ENCODE results near the gene FHL3. TPM values are rescaled to one million over a fixed set of nuclear protein-coding genes. Genes with fewer than 3 reads are reported as not detected.
A peak's percentile ranks its signal among the peaks of the same experiment; 100 is the strongest.

FHL3 gene
- total RNA-seq, 1 experiment from 2014 or later, result 20.6 TPM

DNA sequence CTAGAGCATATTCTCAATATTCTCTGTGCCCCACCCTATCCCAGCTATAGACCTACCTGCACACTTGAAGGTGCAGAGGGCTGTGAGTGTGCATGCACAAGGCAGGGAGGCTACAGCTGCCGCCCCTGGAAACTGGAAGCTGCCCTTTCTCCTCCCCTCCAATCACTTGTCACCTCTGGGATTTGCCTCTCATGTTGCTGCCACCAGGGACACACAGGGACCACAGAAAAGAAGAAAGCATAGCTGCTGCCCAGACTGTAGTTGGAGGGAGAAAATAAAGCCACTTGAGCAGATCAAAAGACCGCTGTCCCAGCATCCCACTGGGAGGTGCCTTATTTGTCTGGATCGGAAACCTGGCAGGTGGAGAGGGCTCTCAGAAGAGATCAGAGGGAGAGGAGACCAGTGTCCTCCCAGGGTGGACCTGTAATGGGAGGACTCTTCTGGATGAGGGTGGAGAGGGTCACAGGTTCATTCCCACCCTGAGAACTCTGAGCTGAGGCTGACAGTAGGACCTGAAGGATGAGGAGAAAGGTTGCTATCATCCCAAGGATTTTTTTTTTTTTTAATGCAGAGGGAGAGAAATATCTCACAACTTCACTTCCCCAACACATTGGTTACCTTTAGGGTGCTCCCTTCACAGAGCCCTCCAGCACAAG is 50.9 kb downstream of the FHL3 start:
- Histone ChIP-seq H3K36me3 (peaks cover 12% of the 10 kb centered on the region), H3K4me1 (0 out of 2 replicates have a peak, but pooled peaks cover under 1% of the 10 kb centered on the region), H3K9me3 (replicated peaks) (no peaks in the 10 kb centered on the region), H3K4me3 (no peak overlapping the region), H3K27me3 (no peaks in the 10 kb centered on the region), H3K27ac (no peak overlapping the region)
- no peak for DNase-seq

DNA sequence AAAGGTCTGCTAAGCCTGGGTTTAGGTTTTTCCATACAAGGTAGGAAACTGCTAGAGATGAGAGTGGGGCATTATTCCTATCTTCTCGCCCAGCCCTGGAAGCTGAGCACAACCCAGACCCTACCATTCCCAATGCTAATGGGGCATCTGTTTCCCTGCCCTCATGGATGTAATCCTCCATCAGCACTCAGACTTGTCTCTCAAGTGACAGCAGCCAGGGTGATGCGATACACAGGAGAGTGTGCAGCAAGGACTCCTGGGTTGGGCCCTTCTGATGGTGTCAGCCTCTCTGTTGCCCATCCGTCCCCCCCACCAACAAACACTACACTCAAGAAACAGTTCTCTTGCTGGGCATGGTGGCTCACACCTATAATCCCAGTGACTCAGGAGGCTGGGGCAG is 52.6 kb downstream of the FHL3 start:
- peaks cover 2% of the 10 kb centered on the region; the same call in 1 of the 2 replicates for H3K36me3 ChIP-seq
- H3K27ac ChIP-seq, result no peak overlapping the region
- DNase-seq, result no peak
- no peaks in the 10 kb centered on the region for H3K4me1 ChIP-seq
- no peak overlapping the region for H3K4me3 ChIP-seq
- H3K9me3 ChIP-seq (replicated peaks), result no peaks in the 10 kb centered on the region
- H3K27me3 ChIP-seq, result no peaks in the 10 kb centered on the region

GRCh38 chr1:37951783-37952624 is 53.3 kb downstream of the FHL3 start:
- H3K36me3 ChIP-seq, result no peaks in the 10 kb centered on the region
- 0 out of 2 replicates have a peak, but pooled peaks cover 3% of the 10 kb centered on the region for H3K4me1 ChIP-seq
- no peak for DNase-seq
- no peaks in the 10 kb centered on the region for H3K9me3 ChIP-seq (replicated peaks)
- H3K27ac ChIP-seq, result no peak overlapping the region
- H3K4me3 ChIP-seq, result no peak overlapping the region
- H3K27me3 ChIP-seq, result no peaks in the 10 kb centered on the region

DNA sequence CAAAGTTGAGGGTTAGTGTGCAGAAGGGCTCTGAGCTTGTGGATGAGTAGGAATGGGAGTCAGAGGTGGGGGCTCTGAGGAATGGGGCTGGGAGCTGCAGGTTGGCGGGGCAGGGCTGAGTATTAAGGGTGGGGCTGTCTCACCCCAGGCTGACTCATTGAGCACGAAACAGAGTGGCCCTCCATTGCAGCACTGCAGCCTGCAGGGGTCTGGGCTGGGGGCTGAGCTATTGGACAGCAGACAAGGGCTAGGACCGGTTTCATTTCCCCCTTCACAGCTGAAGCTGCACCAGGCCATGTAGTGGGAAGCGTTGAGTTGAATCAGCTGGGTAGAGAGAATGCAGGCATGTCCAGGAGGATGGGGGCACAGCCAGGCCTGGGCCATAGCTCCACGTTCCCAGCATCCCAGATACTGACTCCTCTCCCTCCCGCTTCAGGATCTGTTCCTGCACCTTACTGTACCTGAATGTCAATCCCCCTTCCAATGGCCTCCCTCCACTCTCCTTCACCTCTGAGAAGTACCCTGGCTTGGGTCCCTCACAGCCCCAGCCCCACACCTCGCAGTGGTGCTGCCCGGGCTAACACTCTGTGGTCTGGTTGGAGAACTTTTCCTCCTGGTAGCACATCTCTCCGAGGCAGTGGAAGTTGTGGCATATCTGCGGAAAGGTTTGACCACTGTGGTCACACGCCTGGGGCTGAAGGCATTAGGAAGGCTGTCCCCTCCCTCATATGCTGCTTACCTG is 54.1 kb downstream of the FHL3 start:
- Histone ChIP-seq H3K9me3 (replicated peaks) (no peaks in the 10 kb centered on the region), H3K4me3 (no peak overlapping the region), H3K27ac (no peak overlapping the region), H3K4me1 (0 out of 2 replicates have a peak, but pooled peaks cover 3% of the 10 kb centered on the region), H3K36me3 (no peaks in the 10 kb centered on the region), H3K27me3 (no peaks in the 10 kb centered on the region)
- no peak for DNase-seq

DNA sequence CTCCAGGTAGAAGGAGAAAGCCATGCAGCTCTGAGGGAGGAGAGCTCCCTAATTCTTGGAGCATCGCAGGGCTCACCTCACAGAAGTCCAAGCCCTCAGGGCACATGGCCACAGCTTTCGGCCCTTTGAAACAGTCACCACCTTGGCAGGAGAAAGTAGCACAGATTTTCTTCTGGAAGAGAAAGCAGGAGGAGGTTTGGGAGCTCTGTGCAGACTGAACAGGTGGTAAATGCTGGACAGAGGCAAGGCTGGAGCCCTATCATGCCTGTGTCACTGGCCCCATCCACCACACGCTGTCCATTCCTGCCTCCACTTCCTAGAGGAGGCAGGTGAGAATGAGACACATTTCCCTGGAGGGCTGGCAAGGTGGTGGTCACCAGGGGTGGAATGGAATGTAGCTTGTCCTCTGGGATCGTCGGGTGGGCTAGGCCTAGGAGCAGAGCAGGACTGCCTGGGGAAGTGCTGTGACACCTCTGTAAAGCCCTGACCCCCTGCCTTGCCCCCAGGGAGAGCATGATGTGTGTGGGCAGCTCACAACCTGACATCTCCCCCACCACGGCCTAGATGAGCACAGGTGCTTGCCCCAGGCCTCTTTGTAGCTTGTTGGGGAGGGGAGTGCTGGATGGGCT is 55.7 kb downstream of the FHL3 start:
- H3K4me3 ChIP-seq, result no peak overlapping the region
- H3K9me3 ChIP-seq (replicated peaks), result no peaks in the 10 kb centered on the region
- no peaks in the 10 kb centered on the region for H3K27me3 ChIP-seq
- H3K4me1 ChIP-seq, result peaks cover 7% of the 10 kb centered on the region; the same call in 1 of the 2 replicates
- DNase-seq, result no peak
- no peak overlapping the region for H3K27ac ChIP-seq
- no peaks in the 10 kb centered on the region for H3K36me3 ChIP-seq

- H3K27me3 ChIP-seq, result no peaks in the 10 kb centered on the region
- no peak overlapping the region for H3K4me3 ChIP-seq
- H3K27ac ChIP-seq, result no peak overlapping the region
- H3K4me1 ChIP-seq, result peaks cover 7% of the 10 kb centered on the region; the same call in 1 of the 2 replicates
- no peaks in the 10 kb centered on the region for H3K36me3 ChIP-seq
- H3K9me3 ChIP-seq (replicated peaks), result no peaks in the 10 kb centered on the region
- no peak for DNase-seq
These were observed 56.5 kb downstream of the FHL3 start for GRCh38 chr1:37948841-37949240.

DNA sequence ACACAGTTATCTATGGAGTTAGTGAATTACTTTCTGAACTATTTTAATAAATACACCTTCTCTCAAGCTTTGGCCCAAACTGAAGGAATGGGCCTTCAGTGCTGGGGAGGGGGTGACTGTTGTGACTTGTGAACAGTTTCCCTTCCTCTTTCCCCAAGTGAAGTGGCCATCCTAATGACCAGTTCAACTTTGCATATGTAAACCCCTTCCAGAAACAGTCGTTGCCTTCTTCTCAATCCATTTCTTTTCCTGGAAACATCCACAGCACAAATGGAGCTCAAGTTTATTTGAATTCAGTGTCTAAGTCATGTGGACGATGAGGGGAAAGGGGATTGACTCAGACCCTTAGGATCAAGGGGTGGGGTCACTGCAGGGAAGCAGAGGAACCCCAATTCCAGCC is 57.1 kb downstream of the FHL3 start:
- H3K36me3 ChIP-seq, result no peaks in the 10 kb centered on the region
- H3K27ac ChIP-seq, result no peak overlapping the region
- H3K9me3 ChIP-seq (replicated peaks), result no peaks in the 10 kb centered on the region
- DNase-seq, result no peak
- no peak overlapping the region for H3K4me3 ChIP-seq
- peaks cover 7% of the 10 kb centered on the region; the same call in 1 of the 2 replicates for H3K4me1 ChIP-seq
- no peaks in the 10 kb centered on the region for H3K27me3 ChIP-seq

DNA sequence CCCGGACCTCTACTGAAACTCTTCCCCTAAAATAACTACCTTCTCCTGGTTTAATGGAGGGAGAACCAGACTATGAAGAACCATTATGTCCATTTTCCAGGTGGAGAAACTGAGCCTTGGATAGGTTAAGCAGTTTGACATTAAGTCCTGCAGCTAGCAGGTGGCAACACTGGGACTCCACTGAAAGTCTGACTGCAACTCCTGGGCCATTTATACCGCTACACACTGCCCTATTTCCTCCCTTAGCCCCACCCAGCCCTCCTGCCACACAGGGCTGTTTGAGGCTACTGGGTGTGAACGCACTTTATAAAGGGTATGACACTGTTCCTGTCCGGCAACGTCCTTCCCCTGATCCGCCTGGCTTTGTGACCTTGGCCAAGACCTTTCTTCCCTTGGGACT is 58.0 kb downstream of the FHL3 start:
- Histone ChIP-seq H3K27ac (peak overlapping the region; percentile 74; the same call in 1 of the 2 replicates), H3K9me3 (replicated peaks) (no peaks in the 10 kb centered on the region), H3K27me3 (no peaks in the 10 kb centered on the region), H3K4me1 (peaks cover 7% of the 10 kb centered on the region; the same call in 1 of the 2 replicates), H3K4me3 (peak overlapping the region; percentile 90), H3K36me3 (no peaks in the 10 kb centered on the region)
- no peak for DNase-seq

Other genes with a start within 250 kb of the FHL3 start
- not detected in 2 replicates for gene EPHA10, start 240.4 kb downstream of the FHL3 start, total RNA-seq (2014; rRNA removed; shearing (Covaris generic))
- 32.3 and 36.5 TPM in 2 replicates for gene MANEAL, start 211.7 kb downstream of the FHL3 start, total RNA-seq (2014; rRNA removed; shearing (Covaris generic))
- gene C1orf122, start 197.7 kb downstream of the FHL3 start, total RNA-seq (2014; rRNA removed; shearing (Covaris generic)), result 31.7 and 34.0 TPM in 2 replicates
- 43.5 and 45.1 TPM in 2 replicates for gene YRDC, start 197.3 kb downstream of the FHL3 start, total RNA-seq (2014; rRNA removed; shearing (Covaris generic))
- 4.0 and 4.4 TPM in 2 replicates for gene MTF1, start 145.9 kb downstream of the FHL3 start, total RNA-seq (2014; rRNA removed; shearing (Covaris generic))
- 16.9 and 21.1 TPM in 2 replicates for gene INPP5B, start 58.5 kb downstream of the FHL3 start, total RNA-seq (2014; rRNA removed; shearing (Covaris generic))
- 187 and 190 TPM in 2 replicates for gene SF3A3, start 15.5 kb downstream of the FHL3 start, total RNA-seq (2014; rRNA removed; shearing (Covaris generic))
- 125 and 128 TPM in 2 replicates for gene UTP11, start 7.2 kb upstream of the FHL3 start, total RNA-seq (2014; rRNA removed; shearing (Covaris generic))
- gene POU3F1, start 41.3 kb upstream of the FHL3 start, total RNA-seq (2014; rRNA removed; shearing (Covaris generic)), result 1.6 and 1.7 TPM in 2 replicates